NOMO-1 treated with DMSO at 0.1 percent for 48 hours (cell line): Measurements from ENCODE around the gene ZNHIT6.

Experiments used
- DNase-seq: peaks from one replicate; lab custom pipeline; 2025; ENCODE audit not compliant: unreplicated experiment; lab: John Stamatoyannopoulos, UW

Gene ZNHIT6

DNA sequence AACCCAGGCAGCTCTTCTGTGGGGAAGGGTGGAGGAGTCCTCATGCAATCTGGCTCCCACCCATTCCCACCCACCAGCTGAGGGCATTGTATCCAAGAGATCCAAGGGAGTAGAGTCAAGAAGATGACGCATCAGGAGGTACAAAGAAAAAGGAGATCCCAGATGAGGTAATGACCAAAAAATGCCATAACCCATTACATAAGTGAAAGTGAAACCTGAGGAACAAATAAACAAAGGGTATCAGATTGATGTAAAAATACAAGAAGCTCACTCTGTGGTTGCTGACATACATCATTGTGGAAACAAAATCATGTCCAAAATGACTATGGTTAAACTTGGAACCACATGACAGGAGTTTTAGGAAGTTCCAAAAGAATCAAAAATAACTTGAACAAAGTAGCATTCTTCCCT is 85.2 kb downstream of the ZNHIT6 start:
- DNase-seq = no peak

DNA sequence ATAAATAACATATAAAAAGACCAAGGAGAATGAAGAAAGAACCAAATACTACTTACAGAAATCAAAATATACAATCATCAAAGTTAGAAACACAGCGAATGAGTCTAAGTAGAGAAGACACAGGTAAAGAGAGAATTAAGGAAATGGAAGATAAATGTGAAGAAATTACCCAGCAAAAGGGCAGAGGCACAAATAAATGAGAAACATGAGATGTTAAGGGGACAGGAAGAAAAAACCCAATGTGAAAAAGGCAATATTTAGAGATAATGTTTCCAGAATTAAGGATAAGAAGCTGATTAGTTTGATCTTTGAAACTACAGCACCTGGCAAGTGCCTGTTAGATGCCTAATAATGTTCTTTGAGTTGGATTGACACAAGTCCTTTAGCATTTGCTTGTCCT is 86.8 kb downstream of the ZNHIT6 start:
- DNase-seq = no peak

GRCh38 chr1:85617633-85618100 is 90.6 kb downstream of the ZNHIT6 start:
- DNase-seq = no peak

DNA sequence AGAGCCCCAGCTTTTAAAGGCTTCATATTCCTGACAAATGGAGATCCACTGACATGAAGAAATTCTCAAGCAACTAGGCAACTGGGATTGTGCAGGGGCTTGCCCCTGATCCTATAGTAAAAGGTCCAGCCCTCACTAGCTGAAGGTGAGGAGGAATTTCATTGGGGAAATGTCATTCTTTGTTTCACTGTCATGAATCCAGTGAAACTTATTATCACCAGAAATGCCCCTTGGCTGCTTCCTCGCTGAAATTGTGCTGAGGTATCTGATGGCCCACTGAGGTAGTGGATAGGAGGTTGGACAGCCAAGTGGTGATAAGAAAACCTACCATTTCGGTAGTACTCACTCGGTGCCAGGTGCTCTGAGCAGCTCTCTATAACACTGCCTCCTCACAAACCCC is 91.5 kb downstream of the ZNHIT6 start:
- DNase-seq = no peak

DNA sequence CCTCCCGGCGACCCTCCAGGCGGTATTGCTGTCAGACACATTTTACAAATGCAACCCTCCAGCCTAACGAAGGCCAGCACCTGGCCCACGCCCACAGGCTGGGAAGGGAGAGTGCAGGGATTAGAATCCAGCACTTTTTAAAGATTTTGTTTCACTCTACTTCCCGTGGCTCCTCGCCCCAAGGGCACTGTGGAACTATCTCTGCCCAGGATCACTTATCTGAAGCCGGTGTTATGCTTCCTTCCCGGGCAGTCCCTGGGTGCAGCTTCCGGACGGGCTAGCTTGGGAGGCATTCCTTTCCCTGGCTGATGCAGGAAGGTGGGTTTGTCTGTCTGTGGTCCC is 91.9 kb downstream of the ZNHIT6 start:
- DNase-seq = no peak

GRCh38 chr1:85615586-85616363 is 92.5 kb downstream of the ZNHIT6 start:
- DNase-seq = no peak

GRCh38 chr1:85612704-85613361 is 95.4 kb downstream of the ZNHIT6 start:
- DNase-seq = no peak

GRCh38 chr1:85611856-85612255 is 96.4 kb downstream of the ZNHIT6 start:
- no peak for DNase-seq

- no peak for DNase-seq
Measured at GRCh38 chr1:85611425-85611824, 96.8 kb downstream of the ZNHIT6 start.

- DNase-seq = no peak
Measured at GRCh38 chr1:85609976-85610375, 98.3 kb downstream of the ZNHIT6 start.

- no peak for DNase-seq
Measured at GRCh38 chr1:85608851-85609250, 99.4 kb downstream of the ZNHIT6 start.

GRCh38 chr1:85607921-85608265 is 100.3 kb downstream of the ZNHIT6 start:
- no peak for DNase-seq

DNA sequence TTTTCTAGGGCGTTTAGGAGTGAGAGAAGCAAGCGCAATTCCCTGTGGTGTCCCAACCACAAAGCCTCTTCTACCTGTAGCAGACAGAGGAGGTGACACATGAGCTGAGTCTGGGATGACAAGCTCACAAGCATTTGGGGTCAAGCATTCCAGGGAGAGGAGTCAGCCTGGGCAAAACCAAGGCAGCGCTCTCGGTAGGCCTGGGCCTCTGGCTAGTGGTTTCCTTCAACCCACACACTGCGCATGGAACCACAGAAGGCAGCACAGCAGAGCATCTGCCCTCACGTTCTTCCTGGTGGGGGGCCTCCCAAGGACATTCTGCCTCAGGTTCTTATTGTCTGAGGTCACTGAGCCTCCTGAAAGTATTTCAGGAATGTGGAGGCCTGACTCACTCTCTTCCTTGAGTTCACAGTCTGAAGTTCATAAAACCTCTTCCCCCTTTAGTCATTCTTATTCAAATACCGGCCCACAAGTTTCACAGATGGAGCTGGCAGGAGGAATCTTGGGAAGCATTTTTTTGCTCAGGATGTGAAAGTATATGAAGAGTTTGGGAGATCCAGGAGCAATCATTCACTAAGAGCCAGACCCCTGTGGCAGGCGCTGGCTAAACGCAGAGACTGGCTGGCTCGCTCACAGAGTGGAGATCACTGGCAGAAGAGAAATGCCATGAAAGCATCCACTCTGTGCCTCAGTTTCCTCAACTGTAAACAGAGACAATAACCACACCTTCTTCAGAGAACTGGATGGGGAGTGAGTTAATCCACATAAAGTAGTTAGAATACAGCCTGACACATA is 100.9 kb downstream of the ZNHIT6 start:
- DNase-seq = no peak

- DNase-seq = no peak
Measured at GRCh38 chr1:85606414-85606800, 101.8 kb downstream of the ZNHIT6 start.

- DNase-seq = no peak
Measured at GRCh38 chr1:85605484-85606413, 102.5 kb downstream of the ZNHIT6 start.

- DNase-seq = no peak
Measured at GRCh38 chr1:85604298-85604997, 103.8 kb downstream of the ZNHIT6 start.

GRCh38 chr1:85603086-85603880 is 105.0 kb downstream of the ZNHIT6 start:
- DNase-seq = no peak

DNA sequence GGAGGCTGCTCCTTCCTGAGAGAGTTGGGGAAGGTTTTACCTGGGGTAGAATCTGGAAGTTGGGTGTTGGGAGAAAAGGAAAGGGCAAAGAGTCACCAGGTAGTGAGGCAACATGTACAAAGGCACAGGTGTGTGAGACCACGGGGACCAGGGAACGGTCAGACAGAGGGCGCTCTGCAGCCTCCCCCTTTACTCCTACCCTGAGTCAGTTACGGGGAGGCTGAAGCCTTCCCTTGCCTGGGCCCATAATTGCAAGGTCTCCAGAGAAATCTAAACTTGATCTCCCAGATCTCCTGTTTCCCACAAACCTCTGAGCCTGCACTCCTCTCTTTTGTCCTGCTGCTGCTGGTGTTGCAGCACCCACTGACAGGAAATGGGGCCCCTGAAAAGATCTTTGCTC is 105.7 kb downstream of the ZNHIT6 start:
- DNase-seq = no peak

- no peak for DNase-seq
Measured at GRCh38 chr1:85601901-85602300, 106.3 kb downstream of the ZNHIT6 start.

- no peak for DNase-seq
Measured at GRCh38 chr1:85599681-85600080, 108.6 kb downstream of the ZNHIT6 start.
